MM.1S (cell line): ENCODE results near the gene MX1.

Experiments
- CTCF ChIP-seq: fragments of 300-600 bp; sonication (generic); IDR thresholded peaks from 2 replicates; pipeline ENCODE4 v1.5.1; 2016; ENCODE audit warnings: antibody characterized with exemption, low read length, mixed read lengths
- EZH2 ChIP-seq: fragments of 300-600 bp; sonication (generic); optimal IDR thresholded peaks from 2 replicates; pipeline ENCODE3; 2017; ENCODE audit warnings: low read depth, mild to moderate bottlenecking, antibody characterized with exemption, low read length, mixed read lengths
- EZH2phosphoT487 ChIP-seq: fragments of 300-600 bp; sonication (generic); IDR thresholded peaks from 2 replicates; pipeline ENCODE4 v1.6.1; 2018; ENCODE audit warnings: antibody characterized with exemption, low read length

DNA sequence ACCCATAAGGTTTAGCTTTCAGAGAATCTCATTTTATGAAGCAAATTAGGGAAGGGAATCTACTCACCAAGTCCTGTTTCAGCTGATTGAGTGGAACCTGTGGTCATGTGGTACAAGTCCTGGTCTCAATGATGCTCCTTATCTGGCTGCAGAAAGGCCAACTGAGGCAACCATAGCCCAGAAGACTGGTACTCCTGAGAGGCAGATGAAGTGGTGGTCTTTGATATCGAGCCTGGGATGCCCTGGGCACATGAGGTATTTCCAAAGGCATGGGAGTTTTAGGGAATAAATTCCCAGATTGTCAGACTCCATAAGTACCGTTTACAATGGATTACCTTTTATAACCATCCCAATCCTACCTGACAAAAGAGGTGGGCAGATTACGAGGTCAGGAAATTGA is 3.3 kb downstream of the MX1 start:
- TF ChIP-seq CTCF (no peak), EZH2 (no peak), EZH2phosphoT487 (no peak)
